NCI-H460 (cell line): Measurements from ENCODE around the gene KCND1. TPM values are rescaled to one million over a fixed set of nuclear protein-coding genes. Genes with fewer than 3 reads are reported as not detected.

Source experiments
- DNase-seq: peaks from one replicate; pipeline ENCODE4 v3.0.0-alpha.2; 2016; ENCODE audit warnings: low read depth; ENCODE audit errors: extremely low read depth
- total RNA-seq: library from RNA; depleted of rRNA; stranded (reverse); fragments of >200 nt; shearing (Covaris generic); gene quantifications from 2 replicates; pipeline ENCODE4 v1.2.3, GENCODE V29; 2014

The KCND1 gene
- total RNA-seq, 1 experiment from 2014 or later = 0.72 TPM

DNA sequence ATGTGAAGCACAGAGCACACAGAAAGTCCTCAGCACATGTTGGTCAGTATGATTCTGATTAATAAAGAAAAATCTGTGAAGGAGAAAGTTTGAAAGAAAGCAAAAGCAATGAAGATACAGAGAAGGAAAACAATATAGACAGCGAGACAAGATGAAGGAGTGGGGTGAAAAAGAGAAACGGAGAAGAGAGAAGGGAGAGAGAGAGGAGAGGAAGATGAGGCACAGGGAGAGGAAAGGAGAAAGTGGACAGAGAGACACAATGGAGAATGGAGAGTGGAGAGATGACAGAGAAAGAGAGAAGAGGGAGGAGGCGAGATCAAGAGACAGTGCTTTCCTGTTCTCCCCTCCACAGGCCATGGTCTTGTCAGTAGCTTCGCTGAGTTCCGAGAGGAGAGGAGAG, 3.9 kb upstream of the KCND1 start:
- DNase-seq = no peak

DNA sequence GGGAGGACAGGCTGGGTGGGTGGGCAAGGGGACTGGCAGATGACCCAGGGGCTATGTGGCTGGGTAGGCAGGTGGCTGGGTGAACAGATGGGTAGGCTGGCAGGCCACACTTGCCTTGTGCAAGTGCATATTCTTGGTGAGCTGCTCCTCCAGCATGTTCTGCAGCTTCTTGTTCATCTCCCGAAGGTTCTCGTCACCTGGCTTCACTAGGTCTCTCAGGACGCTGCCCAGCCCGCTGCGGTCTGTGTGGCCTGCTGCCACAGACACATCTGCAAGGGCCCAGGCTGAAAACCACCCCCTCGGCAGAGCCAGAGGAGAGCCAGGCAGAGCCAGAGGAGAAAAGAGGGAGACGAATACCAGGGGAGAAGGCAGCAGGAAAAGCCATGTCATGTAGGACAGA, 3.4 kb upstream of the KCND1 start:
- DNase-seq = no peak

GRCh38 chrX:48974574-48974973, 2.9 kb upstream of the KCND1 start:
- DNase-seq = no peak

- DNase-seq = no peak
These were observed 2.4 kb upstream of the KCND1 start for GRCh38 chrX:48974033-48974432.

GRCh38 chrX:48972220-48973164, 848 bp upstream of the KCND1 start:
- DNase-seq = peak; percentile 44

DNA sequence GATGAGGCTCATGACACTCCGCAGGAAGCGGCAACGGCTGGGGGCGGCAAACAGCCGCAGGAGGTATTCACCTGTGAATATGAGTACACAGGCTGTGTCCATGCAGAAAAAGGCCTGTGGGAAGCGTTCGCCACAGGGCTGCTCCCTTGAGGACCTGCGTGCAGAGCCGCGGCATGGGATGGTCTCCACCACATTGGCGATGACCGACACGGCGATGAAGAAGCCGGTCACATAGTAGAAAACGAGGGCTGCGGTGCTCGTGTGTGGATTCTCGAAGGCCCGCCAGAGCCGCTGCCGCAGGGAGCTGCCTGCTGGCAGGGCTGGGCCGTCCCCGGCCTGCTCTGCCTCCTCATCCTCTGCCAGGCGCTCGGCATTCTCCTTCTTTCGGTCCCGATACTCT, 2.2 kb downstream of the KCND1 start:
- no peak for DNase-seq

- no peak for DNase-seq
These were observed 3.3 kb downstream of the KCND1 start for GRCh38 chrX:48968377-48968776.

DNA sequence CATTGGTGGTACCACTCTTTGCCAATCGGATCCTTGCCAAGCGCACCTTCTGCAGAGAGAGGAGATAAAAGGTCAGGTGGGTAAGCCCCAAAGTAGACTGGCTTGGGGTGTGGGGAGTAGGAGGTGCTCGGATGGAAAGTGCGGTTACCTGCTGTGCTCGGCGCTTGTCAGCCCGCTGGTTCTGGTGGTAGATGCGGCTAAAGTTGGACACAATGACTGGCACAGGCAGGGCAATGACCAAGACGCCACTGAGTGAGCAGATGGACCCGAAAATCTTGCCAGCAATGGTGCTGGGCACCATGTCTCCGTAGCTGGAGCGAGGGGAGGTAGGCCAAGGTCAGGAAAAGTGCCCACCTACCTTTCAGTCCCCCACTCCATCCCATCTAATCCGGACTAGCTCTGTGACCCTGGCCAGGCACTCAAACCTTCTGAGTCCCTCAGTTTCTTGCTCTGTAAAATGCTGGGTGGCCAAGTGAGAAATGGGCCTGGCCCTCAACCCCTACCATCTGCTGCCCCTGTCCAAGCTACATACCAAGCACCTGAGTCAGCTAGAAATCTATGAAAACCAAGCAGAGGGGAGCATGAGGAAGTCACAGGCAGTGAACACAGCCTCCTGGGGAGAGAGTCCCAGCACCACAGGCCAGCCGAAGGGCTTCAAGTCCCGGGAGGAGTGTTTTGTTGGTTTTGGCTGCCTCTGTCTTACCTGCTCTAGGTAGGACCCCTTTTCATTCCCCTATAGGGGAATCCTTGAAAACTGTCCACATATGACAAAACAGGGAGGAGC, 4.7 kb downstream of the KCND1 start:
- DNase-seq = no peak

DNA sequence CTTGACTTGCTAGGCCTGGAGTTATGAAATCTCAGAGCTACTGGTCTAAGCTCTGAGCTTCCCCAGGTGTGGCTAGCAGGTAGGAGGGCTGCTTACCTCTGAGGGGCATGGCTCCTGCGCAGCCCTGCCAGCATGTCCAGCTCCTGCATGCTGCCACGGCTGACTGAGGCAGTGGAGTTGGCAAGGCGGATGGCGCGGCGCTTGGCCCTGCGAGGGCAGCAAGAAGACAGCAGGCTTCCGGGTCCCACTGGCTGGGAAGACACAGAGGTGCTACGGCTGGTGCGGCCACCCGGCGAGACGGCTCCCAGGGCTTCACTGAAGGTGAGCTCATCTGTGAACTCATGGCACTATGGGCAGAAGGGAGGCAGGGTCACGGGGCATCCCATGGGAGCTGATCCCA, 5.7 kb downstream of the KCND1 start:
- no peak for DNase-seq

- DNase-seq = no peak
These were observed 10.0 kb downstream of the KCND1 start for GRCh38 chrX:48961585-48962091.

- no peak for DNase-seq
These were observed 11.4 kb downstream of the KCND1 start for GRCh38 chrX:48960291-48960690.

DNA sequence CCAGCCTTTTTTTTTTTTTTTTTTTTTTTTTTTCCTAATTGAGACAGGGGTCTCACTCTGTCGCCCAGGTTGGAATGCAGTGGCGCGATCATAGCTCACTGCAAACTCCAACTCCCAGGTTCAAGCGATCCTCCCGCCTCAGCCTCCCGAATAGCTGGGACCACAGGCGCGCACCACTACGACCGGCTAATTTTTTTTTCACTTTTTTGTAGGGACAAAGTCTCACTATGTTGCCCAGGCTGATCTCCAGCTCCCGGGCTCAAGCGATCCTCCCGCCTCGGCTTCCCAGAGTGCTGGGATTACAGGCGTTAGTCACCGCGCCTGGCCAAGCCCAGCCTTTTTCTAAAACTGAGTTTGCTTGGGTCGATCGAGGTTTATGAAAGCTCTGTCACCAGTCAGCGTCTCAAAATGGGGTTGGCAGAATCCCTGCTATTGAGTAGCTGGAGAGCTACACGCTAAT, 13.0 kb downstream of the KCND1 start:
- DNase-seq = no peak

GRCh38 chrX:48957827-48958634, 13.6 kb downstream of the KCND1 start:
- peak; percentile 98 for DNase-seq

DNA sequence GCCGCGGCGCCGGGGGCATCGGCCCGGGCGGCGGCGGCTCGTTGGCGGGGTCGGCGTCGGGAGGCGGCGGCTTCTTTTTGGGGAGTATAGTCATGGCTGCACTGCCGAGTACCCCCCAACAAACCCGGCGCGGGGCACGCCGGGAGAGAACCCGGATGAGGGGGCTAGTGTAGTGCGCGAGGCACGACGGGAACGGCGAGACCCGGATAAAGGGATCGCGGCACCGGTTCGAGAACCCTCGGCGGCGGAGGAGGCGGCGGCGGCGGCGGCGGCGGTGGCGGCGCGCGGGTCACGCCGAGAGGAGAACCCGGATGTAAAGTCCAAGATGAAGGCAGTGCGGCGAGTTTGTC, 14.2 kb downstream of the KCND1 start, which contains the start of gene OTUD5:
TSS of gene OTUD5 (minus strand) at position 131 of the 350 bp plus-strand sequence. CDS start at position 94, 37 bp downstream.
- no peak for DNase-seq

- no peak for DNase-seq
These were observed 14.8 kb downstream of the KCND1 start for GRCh38 chrX:48956728-48957414.

DNA sequence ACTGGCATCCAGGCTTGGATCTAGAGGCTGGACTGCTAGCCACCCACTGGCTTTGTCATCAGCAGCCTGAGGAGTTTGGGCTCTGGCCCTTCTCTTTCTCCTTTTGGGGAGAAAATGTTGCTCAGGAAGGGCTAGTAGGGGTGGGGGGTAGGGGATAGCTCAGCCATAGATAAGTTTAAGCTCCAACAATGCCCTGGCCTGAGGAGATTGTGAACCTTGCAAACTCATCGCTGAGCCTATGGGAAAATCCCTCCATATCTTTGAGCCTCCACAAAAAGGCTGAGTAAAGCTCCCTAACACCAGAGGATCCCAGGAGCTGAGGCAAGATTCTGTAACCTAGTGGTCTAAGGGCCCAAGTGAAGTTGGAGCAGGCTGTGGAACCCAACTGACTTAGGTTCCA, 23.1 kb downstream of the KCND1 start:
- no peak for DNase-seq

DNA sequence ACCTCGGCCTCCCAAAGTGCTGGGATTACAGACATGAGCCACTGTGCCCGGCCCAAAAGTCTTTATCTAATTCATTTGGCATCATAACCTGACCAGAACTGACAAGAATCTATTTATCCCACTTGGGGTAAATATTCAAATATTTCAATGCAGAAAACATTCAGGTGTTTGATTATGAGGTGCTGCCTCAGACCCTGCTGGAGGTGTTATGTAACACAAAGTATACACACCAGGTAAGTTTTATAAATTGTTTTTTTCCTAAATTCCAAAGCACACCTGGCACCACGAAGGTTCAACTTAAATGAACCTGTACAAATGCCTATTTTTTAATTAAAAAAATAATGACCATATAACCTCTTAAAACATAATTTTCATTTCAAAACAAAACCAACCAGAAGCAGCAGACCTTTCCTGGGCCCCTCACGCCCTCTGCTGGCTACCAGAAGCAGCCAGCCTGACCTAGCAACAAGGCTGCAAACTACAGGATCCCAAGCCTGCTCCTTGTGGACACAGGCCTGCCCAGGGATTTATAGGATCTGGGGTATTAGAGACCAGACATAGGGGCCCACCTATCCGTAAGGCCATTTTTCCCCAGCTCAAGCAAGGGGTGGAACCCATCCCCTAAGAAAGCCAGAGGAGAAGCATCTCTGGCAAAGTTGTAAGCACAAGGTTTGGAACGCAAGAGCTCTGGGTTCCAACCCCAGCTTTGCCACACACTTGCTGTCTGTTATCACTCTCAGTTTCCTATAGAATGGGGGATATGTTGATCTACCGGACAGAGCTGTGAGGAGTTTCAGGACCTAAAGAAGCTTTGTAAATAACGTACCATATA, 25.9 kb downstream of the KCND1 start:
- DNase-seq = peak; percentile 45

DNA sequence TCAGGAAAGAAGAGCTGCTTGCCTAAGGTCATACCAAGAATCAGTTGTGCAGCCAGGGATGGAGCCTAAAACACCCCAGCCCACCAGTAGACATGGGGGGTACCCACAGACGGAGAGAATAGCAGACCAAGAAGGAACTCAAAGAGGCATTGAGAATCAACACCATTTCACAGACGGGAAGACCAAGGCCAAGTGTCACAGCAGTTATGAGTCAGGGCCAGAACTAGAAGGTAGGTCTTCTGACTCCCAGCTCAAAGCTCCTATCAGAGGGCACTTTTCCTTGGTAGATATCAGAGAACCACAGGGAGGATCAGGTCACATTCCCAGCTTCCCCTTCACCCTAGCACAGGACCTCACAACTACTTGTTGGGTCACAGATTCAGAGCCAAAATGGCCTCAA, 28.7 kb downstream of the KCND1 start:
- no peak for DNase-seq

- no peak for DNase-seq
These were observed 31.2 kb downstream of the KCND1 start for GRCh38 chrX:48940404-48940955.
